Activated naive CD8-positive, alpha-beta T cell treated with anti-CD3 and anti-CD28 coated beads, Interleukin-2, amount 50 U/mL, for 16 hours (primary cell): Measurements from ENCODE around the gene PPME1.
A peak's percentile ranks its signal among the peaks of the same experiment; 100 is the strongest.
"Not testable (repeated sequence)": the region's sequence is repeated elsewhere in the genome, so short reads cannot be mapped to it uniquely, and the experiment has no call there.

Source experiments
- DNase-seq: peaks from one replicate; pipeline ENCODE4 v3.0.0-alpha.2; 2020; ENCODE audit warnings: low read depth, low spot score

The PPME1 gene, protein sequence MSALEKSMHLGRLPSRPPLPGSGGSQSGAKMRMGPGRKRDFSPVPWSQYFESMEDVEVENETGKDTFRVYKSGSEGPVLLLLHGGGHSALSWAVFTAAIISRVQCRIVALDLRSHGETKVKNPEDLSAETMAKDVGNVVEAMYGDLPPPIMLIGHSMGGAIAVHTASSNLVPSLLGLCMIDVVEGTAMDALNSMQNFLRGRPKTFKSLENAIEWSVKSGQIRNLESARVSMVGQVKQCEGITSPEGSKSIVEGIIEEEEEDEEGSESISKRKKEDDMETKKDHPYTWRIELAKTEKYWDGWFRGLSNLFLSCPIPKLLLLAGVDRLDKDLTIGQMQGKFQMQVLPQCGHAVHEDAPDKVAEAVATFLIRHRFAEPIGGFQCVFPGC

DNA sequence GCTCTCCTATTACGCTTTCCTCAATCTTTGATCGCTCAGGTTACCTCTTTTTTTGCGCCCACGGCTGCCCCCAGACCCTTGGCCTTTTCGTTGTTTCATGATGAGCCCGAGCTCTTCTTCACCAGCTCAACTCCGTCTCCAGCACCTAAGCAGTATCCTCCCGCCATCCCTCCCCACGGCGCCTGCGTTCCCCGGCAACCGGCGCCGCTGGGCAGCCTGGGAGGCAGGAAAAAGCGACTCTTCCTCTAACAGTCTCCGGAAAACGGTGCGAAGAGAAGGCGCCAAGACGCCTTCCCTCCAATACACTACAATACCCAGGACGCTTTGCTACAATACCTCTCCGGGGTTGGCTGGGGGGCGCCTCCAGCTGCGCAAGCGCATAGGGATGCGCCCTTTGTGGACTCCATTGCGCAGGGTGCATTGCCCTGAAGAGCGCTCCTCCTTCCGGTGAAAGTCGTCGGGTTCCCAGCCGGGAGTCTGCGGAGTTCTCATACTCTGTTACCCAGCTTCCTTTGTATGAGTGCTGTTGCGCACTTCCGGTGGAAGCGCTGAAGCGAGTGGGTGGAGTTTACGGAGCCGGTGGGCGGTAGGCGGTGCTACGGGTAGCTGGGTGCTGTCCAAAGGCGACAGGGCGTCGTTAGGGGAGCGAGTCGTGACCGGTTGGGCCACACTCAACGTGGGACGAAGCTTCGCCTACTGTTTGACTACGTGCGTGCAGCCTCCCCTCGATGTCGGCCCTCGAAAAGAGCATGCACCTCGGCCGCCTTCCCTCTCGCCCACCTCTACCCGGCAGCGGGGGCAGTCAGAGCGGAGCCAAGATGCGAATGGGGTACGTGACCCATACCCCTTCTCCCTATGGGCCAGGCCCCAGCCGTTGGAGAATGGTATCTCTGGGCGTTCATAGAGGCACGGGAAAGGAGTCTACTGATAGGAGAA is at the start of gene PPME1, which contains the start of gene C2CD3:
Gene PPME1, plus strand, starts transcription at position 596 of the 936 bp plus-strand sequence. Its CDS starts 133 bp downstream, at position 729.
Gene C2CD3, minus strand, starts transcription at position 309 of the 936 bp plus-strand sequence. Its CDS starts 210 bp downstream, at position 99.
- DNase-seq = peak; percentile 90

DNA sequence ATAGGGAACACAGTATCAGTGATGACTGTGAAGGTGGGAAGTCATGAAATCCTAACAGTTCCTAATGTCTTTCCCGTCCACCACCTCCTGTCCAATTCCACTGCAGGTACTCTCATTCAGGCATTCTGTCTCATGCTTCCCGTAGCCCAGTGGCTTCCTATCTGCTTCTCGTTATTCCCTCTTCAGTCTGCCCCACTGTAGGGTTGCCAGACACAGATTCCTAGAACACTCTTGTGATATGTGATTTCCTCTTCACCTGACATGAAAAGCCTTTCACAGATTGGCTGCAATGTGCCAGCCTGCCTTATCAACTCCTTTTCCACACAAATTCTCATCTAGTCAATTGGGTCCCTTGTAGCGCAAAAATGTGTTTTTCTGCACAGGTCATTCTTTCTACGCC is 49.3 kb upstream of the PPME1 start:
- DNase-seq = no peak

DNA sequence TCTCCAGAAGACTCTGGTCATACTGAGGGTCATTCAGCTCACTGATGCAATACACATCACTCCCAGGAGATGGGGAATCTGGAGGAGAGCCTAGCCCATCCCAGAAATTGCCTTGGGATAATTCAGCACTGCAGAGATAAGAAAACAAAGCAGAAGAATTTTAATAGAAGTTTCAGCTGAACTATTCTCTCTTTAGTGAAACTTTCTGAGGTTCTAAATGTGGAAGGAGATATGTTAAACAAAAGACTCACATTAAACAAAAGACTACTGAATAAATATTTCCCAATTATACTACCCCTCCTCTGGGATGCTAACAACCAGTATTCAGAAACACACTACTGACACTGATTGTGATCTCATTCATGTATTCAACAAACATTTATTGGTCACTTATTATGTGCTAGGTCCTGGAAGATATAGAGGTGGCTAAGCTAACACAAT is 48.1 kb upstream of the PPME1 start:
- no peak for DNase-seq

DNA sequence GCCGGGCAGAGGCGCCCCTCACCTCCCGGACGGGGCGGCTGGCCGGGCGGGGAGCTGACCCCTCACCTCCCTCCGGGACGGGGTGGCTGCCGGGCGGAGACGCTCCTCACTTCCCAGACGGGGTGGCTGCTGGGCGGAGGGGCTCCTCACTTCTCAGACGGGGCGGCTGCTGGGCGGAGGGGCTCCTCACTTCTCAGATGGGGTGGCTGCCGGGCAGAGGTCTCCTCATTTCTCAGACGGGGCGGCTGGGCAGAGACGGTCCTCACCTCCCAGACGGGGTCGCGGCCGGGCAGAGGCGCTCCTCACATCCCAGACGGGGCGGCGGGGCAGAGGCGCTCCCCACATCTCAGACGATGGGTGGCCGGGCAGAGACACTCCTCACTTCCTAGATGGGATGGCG is 42.0 kb upstream of the PPME1 start:
- DNase-seq = not testable (repeated sequence)

DNA sequence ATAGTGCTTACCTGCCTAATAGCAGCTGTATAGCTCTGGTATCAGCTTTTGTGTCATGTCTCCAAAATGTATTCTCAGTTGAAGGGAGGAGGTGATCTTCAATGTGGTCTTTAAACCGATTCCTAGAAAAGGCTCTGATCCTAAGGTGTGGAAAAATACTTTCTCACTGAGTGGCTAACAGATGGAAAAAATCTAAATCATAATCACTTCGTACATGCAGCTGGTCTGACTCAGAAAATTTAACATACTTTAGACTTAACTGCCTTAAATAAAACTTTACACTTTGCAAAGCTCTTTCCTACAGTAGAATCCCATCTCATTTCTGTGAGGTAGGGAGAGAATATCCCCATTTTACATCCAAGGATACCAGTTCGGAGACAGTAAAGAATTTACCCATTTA is 38.3 kb upstream of the PPME1 start:
- no peak for DNase-seq

DNA sequence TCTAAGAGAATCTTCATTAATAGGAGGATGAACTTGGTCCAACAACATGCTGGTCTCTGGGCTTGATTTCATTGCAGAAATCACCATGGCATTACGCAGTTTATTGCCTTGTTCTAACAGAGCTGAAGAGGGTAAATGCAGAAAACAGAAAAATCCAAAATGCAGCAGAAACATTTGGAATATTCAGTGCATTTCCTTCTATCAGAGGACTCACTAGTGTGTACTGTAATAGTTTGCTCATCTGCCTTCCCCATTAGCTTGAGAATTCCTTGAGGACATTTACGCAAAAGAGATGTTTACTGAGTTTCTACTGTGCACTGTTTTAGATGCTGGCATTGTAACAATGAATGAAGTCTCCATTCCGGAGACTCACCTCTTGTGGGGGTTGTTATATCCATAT is 37.7 kb upstream of the PPME1 start:
- DNase-seq = no peak

DNA sequence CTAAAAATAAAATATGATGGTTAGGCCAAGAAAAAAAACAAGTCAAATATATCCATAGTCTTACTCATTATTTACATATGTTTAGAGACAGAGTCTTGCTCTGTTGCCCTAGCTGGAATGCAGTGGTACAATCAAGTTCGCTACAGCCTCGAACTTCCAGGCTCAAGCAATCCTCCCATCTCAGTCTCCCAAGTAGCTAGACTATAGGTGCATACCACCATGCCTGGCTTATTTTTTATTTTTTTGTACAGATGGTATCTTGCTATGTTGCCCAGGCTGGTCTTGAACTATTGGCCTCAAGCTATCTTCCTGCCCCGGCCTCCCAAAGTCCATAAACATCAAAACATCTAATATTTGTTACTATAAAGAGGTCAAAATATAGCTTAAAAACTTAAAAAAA is 36.4 kb upstream of the PPME1 start:
- no peak for DNase-seq

DNA sequence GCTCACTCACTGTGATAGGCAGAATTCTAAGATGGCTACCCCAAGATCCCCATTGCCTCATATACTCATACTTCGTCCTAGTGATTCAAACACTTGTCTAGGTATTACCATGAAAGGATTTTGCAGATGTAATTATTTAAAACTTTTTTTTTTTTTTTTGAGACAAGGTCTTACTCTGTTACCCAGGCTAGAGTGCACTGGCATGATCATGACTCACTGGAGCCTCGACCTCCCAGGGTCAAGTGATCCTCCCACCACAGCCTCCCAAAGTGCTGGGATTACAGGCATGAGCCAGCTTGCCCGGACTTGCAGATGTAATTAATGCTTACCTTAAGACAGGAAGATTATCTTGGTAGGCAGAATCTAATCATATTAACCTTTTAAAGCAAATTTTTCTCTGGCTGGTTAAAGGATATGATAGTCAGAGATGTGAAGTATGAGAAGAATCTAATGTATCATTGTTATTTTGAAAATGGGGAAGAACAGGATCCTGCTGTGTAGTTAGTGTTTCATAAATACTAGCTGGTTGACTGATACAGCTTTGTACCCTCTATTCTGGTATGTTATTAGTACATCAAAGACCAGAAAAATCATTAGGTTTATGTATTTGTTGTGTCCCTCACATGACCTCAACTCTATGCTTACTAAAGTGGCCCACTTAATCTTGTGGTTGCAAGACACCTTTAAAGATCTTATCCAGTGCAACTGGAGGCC is 35.8 kb upstream of the PPME1 start:
- DNase-seq = no peak

DNA sequence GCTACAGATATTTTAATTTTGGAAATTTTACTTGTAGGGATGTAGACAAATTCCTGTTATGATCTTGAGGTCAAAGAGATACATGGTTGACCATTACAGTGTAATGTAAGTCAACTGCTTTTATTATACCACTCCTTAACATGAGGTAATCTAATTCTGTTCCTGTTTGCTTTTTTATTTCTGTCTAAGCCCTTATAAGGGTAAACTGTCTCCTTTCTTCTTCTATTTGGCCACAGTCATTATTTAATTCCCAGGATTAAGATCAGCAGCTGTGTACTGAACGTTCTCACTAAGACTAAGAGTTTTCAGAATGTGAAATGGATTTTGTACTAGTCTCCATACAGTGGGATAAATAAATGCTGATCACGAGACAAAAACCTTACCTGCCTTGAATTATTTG is 33.1 kb upstream of the PPME1 start:
- no peak for DNase-seq

DNA sequence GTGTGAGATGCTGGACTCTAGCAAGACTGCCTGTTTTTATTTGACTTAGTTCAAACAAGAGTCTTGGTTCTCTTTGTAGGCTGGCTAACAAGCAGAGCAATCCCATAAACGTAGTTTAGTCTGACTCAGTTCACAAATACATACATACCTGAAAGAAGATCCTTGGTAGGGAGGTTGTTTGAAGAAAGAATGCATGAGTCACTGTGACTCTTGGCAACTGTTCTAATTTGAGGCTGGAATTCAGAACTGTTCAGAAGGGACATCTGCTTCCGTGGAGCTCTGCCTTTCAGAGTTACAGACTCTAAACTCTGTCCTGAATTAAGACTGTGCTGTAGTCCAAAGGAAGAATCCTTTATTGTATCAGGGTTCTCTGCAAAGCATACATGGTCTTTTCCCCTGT is 32.5 kb upstream of the PPME1 start:
- no peak for DNase-seq

DNA sequence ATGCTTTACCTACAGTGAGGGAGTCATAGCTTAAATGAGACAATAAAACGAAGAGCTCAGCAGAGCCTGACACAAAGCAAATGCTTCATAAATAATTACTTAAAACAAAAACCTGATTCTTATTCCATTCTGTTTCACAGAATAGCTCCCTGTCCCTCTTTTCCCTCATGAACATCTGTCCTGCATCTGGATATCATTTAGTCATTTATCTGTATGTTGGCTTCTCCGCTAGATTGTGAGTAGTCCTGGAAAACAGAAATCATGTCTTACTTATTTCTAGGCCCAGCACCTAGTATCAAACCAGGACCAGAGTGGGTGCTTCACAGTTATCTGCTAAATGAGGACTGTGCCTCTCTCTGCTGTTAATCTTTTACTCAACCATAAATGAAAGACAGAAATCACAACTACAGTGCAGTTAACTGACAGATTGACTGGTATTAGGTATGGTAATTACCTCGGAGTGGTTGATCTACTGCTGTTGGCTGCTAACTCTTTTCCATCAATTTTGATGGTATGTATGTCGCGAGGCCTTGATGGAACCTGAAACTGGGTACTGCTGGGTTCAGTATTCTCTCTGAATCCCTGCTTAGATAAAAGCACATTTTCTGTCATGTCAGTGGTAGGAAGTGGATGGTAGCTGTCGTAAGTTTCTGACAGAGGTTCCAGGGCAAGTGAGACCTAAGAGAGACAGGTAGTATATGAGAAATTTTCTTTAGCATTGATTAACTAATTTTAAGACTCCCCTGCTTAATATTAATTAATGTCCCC is 31.8 kb upstream of the PPME1 start:
- DNase-seq = no peak

DNA sequence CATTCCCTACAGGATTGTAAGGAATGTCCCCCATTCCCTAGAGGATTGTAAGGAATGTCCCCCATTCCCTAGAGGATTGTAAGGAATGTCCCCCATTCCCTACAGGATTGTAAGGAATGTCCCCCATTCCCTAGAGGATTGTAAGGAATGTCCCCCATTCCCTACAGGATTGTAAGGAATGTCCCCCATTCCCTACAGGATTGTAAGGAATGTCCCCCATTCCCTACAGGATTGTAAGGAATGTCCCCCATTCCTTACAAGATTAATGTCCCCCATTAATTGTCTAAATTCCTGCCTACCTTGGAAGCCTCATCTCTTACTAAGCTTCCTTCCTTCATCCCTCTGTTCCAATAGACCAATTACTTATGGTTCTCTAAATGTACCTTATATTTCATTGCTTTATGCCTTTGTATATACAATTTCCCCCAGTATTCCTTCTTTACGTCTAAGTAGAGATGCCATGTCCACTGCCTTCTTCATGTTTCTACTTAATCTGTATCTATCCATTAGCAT is 31.1 kb upstream of the PPME1 start:
- DNase-seq = not testable (repeated sequence)

DNA sequence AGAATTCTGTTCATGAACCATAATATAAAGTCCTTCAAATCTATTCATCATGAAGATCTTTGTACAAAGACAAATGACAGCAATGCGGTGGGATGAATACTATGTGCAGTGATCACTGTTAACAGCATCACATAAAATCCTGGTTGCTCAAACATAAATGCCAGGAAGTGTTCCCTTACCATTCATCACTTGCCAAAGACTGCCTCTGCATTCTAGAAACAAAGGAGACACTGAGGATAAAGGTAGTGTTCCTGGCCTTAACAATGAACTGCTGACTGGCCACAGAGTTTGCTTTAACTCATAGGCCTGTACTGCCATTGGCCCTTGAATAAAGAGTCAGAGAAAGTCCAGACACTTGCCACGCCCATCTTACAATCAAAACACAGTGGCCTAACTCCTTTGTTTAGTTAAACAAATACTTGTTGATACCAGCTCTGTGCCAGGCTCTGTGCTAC is 29.8 kb upstream of the PPME1 start:
- no peak for DNase-seq

DNA sequence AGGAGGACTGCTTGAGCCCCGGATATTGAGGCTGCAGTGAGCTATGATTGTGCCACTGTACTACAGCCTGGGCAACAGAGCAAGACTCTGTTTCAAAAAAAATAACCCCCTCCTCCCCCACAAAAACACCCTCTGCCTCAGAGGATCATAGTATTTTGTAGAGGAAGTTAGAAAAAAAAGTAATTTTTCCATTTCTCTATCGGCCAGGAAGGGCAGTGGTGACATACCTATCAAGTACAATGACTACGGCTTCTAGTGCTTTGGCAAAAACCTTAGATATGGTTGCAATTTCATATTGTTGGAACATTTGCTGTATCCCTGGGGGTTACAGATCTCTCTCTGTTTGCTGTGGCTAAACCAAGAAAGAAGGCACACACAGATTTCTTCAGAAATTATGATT is 29.2 kb upstream of the PPME1 start:
- DNase-seq = no peak

DNA sequence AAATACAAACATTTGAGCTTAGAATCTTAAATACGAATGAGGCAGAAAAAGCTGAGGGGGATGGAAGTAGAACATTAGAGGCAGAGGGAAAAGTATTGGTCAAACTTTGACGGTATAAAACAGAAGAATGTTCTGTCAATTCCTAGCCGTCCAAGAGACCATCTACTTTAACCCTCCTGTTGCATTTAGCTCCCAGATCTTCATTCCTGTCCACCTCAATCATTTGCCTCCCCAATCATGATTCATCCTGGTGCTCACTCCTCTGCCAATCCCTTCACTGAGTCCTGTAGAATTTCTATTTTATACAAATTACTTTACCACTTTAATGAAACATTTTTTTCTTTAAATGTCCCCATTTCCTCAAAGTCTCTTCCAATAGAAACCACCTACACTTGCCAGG is 28.5 kb upstream of the PPME1 start:
- DNase-seq = no peak

DNA sequence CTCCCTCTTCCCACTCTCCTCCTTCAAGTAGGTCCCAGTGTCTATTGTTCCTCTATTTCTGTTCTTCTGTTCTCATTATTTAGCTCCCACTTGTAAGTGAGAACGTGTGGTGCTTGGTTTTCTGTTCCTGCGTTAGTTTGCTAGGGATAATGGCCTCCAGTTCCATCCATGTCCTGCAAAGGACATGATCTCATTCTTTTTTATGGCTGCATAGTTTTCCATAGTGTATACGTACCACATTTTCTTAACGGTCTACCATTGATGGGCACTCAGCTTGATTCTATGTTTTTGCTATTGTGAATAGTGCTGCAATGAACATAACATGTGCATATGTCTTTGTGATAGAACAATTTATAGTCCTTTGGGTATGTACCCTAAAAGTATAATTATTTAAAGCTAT is 26.5 kb upstream of the PPME1 start:
- DNase-seq = no peak

DNA sequence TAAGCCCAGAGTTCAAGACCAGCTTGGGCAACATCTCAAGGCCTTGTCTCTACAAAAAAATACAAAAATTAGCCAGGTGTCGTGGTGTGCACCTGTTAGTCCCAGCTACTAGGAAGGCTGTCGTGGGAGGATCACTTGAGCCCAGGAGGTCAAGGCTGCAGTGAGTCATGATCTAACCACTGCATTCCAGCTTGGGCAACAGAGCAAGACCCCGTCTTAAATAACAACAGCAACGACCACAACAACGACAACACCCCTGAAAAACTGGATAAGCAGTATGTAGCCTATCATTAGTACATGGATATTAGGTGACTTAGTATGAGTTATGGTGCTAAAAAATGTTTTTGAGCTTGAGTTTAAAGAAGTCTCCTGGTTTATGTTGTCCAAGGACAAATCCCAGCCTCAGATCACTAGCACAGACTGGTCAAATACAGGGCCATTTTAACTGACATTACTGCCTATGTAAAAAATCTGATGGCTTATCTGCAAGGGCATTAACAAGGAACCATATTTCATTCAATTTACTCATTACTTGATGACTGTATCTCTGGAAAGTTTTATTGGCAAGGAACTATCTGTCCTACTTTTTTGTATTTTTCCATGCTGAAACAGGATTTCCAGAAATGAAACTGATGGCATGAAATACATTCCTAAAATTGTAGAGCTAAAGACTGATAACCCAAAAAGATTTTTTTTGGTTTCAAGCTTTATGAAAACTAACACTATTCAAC is 23.7 kb upstream of the PPME1 start:
- no peak for DNase-seq

DNA sequence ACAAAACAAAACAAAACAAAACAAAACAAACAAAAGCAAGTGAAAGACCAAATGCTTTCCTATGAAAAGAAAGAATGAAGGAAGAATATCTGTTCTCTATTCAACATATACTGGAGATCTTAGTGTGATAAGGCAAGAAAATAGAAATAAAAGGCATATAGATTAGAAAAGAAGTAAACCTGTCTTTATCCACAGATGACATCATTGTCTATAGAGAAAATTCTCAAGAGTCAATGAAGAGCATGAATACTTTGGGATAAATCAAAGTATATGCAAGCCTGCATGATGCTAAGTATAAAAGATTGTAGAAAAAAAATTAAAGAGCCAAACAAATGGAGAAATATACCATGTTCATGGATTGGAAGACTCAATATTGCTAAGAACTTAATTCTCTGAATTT is 17.9 kb upstream of the PPME1 start:
- DNase-seq = no peak

DNA sequence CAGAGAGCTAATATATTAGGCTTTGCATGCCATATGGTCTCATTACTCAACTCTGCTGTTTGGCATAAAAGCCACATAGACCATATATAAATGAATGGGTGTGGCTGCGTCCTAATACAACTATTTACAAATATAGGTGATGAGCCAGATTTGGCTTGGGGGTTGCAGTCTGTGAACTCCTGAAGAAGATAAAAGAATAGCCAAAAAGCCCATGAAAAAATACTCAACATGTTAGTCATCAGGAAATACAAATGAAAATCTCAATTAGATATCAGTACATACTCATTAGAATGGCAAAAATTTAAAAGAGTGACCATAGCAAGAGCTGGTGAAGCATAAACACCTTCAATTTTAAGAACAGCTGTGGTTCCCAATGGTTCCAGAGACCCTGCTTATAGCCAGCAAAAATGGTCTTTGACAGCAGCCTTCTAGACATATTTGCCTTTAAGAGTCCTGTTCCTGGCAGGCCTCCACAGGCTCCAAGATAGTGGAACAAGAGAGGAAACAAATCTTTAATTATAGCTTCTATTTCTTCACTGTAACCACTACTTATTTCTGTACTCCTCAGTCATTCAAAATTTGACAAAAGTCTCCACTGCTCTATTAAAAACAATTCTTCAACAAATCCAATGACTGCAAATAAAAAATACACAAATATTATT is 16.3 kb upstream of the PPME1 start:
- no peak for DNase-seq

DNA sequence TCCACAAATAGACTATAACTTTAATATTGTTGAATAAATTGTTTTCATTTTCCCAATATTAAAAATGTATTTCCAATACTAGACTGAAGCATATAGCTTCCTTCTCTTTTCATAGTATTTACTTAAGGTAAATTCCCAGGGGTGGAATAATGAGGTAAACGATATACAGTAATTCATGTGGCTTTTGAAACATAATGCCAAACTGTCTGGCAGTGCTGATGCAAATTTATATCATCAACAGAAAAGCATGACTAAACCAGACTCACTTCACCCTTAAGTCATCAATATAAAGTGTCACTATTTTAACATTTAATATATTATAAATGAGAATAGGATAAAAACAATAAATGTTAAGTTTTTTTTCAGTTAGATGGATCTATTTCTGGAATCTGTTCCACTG is 13.9 kb upstream of the PPME1 start:
- DNase-seq = no peak
